GM19023 (cell line): ENCODE data around the gene WDR7.

Experiments used
- ATAC-seq: cut with Tn5 transposase; IDR thresholded peaks from one replicate; pipeline ENCODE4 v1.9.1; 2021; ENCODE audit warnings: mild to moderate bottlenecking, moderate library complexity; ENCODE audit not compliant: unreplicated experiment

The WDR7 gene

DNA sequence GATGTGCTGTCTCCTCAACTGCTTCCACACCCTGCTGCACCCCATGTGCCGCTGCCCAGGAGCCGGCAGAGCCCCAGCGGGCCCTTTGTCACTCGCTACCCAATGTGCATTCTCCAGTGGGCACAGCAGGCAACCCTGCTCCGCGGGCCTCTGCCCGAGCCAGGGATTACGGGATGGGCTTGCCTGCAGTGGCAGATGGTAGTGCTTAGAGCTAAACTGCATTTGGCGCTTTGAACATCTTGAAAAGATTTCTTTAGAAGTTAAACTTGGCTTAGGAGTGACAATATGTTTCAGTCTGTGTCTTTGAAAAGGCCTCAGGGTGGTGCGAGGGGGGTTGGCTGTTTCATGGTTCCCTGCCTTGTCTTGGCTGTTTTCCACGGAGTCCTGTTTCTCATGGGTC, 411.7 kb downstream of the WDR7 start:
- no peak for ATAC-seq

DNA sequence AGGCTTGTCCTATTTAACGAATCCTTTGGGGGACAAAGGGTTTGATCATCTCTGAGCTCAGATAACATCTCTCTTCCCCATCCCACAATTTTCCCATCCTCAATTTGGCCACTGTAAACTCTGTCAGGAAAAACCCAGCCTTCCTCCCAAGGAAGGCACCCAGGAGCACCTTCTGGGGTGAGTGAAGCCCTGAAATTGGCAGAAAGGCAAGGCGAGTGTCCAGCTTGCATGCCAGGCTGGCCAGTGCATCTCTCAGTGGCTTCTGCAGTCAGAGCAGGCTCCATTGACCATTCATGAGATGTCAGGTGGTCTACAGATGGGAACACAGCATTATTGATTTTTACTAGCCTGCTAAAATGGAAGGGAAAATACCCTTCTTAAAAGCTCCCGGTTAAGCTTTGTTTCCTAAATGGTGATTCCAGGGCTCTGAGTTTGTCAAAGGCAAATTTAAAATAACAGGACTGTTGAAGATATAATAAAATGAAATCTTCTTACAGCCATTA, 412.5 kb downstream of the WDR7 start:
- no peak for ATAC-seq

DNA sequence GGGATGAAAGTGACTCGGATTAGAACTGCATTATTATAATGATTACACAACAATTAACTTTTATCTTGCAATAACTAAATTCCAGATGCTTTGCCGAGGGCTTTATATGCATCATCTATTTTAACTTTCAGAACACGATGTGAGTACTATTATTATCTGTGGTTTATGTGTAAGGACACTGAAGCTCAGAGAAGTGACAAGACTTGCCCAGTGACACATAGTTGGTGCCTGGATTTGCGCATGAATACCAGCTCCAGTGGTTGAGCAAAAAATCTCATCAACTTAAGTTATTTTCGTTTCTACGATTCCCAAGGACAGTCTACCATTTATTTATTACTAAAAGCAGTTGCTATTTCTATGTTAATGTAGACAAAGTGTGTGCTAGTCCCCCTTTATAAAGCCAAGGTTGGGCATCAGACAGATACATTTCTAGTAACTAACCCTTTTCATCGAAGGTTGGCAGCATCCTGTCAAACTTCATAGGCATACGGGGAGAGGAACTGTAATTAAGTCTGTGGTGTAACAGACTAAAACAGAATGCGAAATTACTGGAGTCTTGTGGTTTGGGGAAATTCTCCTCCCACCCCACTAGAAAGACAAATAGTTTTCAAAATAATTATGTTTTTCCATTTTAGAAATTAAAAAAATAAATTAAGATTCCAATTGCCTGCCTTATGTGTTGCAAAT, 422.5 kb downstream of the WDR7 start:
- no peak for ATAC-seq

DNA sequence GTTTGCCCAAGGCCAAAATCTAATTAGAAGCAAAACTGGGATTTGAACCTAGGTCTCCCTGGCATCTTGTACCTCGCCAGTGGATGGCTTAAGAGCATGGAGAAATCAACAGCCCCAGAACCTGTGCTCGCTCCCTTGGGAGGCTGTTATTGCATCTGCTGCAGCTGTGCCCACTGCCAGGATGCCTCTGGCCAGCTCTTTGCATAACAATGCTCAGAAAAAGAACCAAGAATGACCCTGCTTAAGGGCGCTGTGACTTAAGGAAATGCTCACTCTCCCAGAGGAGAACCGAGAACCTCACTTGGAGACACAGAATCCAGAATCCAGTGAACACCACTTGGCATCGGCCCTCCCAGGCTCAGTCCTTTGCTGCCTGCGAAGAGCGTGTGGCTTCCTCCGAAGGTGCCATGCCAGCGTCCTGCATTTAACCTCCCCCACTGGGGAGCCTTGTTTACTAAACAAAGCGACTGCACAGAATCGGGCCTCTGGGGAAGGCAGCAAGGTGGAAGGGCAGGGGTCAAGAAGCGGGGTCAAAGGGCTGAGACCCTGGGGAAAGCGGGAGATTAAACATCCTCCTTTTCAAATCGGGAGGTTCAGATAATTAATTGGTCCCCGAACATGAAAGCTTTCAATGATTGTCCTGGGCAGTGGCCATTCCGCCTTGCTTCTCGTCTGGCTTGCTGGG, 424.7 kb downstream of the WDR7 start:
- ATAC-seq: no peak

DNA sequence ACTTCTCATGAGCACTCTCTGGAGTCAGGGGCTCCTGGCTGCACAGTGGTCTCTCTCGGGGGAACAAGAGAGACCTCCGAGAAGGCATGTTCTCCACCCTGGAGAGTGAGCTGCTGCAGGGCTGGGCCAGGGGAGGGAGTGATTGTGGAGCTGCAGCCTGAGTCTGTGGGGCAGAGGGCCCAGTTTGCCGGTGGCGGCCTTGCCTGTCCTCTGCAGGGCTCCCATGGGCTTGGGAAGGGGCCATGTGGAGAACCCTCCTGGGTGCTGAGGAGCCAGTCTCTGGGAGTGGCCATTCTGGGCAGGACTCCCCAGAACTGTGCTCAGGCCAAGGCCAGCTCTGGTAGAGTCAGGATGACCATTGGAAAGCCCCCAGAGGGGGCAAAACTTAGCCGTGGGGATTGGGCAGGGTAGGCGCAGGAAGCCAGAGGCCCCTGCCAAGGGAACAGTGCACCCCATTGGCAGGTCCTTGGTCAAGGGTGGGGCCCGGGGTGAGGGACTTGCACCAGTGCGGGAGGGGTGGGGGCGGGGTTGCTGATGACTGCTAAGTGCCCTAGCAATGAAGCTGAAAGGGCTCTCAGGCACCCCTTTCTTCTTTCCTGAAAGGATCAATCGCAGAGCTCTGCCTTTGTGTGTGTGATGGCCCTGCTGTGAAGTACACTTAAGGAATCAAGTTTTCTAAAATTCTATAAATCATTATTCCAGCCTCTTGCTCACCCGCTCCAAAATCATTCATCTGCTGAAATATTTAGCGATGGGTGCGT, 426.0 kb downstream of the WDR7 start:
- ATAC-seq: no peak

DNA sequence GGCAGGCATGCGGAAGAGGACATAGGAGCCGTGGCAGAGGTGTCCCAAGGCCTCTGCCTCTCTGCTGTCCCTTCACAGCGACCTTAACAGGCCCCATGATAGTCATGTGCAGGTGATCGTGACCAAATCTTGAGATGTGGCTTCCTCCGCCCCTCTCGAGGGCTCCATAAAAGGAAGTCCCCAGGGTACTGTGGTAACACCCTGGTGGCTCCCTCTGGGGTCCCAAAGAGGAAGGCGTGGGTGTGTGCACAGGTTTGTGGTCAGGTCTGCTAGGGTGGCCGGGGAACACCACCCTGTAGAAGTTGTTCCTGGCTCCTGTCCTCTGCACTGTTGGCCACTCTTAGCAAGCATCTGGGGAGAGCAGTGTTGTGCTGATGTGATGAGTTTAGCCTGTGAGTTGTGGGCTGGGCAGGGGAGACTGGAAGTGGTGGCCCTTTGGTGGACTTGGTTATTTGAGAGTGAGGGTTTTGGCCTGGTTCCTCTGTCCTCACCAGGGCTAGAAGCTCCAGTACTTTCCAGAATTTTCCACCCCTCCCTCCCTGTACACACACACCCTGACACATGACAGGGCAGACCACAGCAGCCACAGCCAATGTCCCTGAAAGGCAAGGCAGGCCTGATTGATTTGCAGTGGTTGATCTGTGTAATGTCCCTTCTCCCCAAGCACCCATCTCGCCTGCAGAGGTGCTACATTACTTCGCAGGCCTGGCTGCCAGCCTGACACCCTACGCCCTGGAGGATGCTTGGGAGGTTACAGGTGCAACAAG, 426.8 kb downstream of the WDR7 start:
- ATAC-seq: peak; percentile 91

DNA sequence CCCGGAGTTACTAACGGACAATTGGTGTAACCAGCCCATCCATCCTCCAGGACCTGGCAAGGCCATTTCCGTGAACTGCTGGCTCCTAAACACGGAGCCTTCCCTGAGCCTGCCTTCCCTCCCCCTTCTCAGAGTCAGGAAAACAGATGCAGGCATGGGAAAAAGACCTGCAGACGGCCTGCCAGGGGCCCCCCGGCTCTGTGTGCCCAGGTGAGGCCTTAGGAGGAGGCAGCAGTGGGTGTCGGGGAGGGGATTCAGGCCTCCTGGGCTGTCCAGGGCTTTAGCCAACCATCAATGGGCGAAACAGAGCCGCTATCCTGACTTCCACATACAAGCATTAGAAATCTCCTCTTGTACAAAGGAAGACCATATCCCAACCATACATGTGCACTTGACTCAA, 427.5 kb downstream of the WDR7 start:
- ATAC-seq: no peak

DNA sequence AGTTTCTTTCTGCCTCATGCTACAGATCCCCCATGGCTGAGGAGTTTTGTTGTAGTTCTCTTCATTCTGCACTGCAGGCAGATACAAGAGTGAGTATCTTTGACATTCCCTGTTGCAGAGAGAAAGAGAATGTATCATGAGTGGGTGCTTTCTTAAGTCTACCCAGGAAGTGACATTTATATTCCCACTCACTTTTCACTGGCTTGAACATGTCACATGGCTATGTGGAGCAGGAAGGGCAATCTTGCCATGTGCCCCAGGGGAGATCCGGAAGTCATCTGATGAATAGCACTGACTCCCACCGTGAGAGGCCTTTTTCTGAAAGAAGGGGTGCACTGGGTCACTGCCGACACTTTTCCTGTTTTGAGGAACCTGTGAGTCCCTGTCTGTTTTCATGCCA, 429.3 kb downstream of the WDR7 start:
- no peak for ATAC-seq

DNA sequence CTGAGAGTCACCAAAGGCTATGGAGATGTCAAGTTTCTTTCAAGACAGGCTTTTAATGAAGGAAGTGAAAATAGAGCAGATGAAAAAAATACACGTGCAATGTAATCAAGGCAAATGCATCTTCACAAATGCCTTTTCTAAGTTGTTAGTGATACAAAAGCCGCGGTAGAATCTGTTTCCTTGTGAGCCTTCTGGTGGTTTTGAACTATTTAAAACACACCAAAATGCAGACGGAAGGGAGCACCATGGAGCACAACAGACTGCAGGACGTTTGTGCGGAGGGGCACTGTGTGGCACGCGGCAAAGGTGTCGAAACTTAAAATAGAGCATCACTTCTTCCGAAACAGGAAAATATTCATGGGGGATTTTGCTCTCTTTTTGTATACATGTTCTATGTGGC, 430.7 kb downstream of the WDR7 start:
- no peak for ATAC-seq

DNA sequence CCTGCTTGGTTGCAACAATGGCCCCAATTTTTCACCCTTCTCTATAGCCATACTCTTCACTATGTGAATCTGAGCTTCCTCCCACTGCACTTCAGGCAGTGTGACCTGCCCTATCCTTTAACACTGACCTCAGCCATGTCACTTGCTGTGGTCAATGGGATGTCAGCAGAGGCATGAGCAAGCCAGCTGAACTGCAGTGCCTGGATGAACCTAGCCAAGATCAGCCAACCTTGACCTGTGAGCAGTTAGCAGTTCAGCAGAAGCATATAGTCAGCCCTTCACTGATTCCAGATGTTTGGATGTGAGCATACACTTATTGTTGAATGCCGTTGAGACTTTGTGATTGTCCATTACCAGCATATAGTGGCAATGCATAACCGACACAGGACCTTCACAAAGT, 432.3 kb downstream of the WDR7 start:
- no peak for ATAC-seq

DNA sequence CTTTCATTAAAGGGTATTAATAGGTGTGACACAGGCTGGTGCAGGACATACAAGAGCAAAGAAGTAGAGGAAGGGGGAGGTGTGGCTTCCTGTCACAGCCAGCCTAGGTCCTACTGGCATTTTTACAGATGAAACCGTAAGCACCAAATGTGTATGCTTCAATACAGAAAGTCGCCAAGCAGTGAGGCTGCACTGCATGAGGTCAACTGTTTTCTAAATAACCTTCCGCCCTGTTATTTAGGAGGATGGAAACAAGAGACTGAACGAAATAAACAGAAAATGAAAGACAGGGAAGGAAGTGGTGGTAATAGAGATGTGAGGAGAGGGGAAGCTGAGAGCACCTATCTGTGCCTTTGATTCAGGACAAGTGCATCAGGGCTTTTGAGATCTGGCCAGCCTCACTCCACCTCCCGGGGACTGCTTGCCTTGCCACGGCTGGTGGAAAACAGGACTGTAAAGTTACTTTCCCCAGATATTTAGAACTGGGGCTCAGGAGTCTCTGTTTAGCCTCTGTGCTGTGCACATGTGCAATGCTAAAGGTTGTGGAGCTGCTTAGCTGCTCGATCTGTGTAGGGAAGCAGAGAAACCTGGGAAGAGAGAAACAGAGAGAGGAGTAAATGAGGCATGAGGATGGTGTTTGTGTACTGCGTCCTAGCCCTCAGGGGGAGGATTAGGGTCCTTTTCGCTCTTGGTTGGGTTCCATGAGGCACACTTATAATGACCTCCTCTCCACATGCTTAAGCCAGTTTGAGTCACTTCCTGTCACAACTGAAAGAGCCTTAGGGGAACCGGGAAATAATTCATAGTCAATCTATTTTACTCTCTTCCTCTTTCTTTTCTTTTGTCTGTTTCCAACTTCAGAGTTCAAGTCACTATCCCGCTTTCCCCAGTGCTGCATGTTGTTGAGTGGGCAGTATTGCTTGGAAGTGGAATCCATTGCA, 433.4 kb downstream of the WDR7 start:
- peak; percentile 62 for ATAC-seq

DNA sequence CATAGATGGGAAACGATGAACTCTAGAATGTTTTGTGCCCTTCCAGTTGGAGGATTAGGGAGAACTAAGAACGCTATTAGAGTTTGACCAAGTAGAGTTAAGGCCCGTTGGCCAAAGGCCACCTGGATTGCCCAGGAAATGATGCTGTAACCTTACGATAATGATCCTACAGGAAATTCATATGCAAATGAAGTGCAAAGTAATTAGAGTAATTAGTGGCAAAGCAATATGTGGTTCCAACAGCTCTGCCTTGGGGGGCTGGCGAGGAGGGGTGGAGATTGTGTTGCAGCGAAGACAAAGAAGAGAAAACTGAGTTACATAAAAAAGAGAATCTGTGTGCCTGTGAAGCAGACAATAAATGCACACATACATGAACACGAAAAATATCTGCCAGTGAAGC, 434.2 kb downstream of the WDR7 start:
- ATAC-seq: no peak

DNA sequence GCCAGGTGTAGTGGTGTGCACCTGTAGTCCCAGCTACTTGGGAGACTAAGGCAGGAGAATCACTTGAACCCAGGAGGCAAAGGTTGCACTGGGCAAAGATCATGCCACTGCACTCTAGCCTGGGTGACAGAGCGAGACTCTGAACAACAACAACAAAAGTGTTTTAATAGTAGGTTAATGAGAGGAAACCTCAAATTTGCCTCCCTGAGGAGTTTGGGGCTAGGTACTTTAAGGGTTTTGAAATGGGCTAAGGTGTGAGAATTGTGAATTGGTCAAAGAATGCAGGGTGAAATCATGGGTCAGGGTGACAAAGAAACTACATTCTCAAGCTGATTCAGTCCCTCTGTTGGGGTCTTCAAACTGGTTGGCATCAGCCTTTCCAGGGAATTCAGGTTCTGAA, 435.0 kb downstream of the WDR7 start:
- no peak for ATAC-seq
